ENCODE results near the gene SIRPG. TPM values are rescaled to one million over a fixed set of nuclear protein-coding genes. Genes with fewer than 3 reads are reported as not detected.

The SIRPG gene
- total and polyA plus RNA-seq, 2 of the 13 experiments (the other 11 are each of a cell fraction or from before 2014, with no cell fraction given): not detected

GRCh38 chr20:1686151-1686748 lies 28.7 kb upstream of the SIRPG start:
- Histone ChIP-seq H4K20me1 (ENCODE audit: insufficient read depth, low read length) (no peaks in the 10 kb centered on the region), H3K27ac (ENCODE audit: extremely low read length, insufficient read depth, low read length) (no peak overlapping the region), H3K9ac (ENCODE audit: insufficient read depth, low read depth, low read length) (no peak overlapping the region), H3K9me3 (ENCODE audit: low read length) (peaks cover 13% of the 10 kb centered on the region; the same call in 1 of the 2 replicates), H3K4me1 (ENCODE audit: insufficient read depth, low read length) (no peaks in the 10 kb centered on the region), H3K36me3 (replicated peaks in 1 of 2; ENCODE audit: control insufficient read depth in 1 of 2, insufficient read depth in 2 of 2, low read length in 2 of 2) (no peaks in the 10 kb centered on the region), H3K4me2 (ENCODE audit: low read depth, low read length) (no peak overlapping the region), H3K27me3 (ENCODE audit: control insufficient read depth in 1 of 2, insufficient read depth in 2 of 2, low read length in 2 of 2) (peaks cover 0 to 11% of the 10 kb centered on the region in 2 experiments; a peak in 1 of 5 replicates), H2AFZ (ENCODE audit: low read length) (no peak overlapping the region), H3K4me3 (replicated peaks in 1 of 3; ENCODE audit: insufficient read depth in 1 of 3, low read depth in 2 of 3, low read length in 3 of 3) (no peak overlapping the region), H3K79me2 (ENCODE audit: insufficient read depth, low read length) (no peaks in the 10 kb centered on the region)
- no peak for ATAC-seq
- WGBS (ENCODE audit: low lambda C conversion rate): 10% methylated on average over 3 of the region's 3 CpGs
- no peak for FAIRE-seq
- no TSS peak for BruUV-seq (replicated peaks)
- intact Hi-C loops (cut with micrococcal nuclease; ENCODE audit: unreplicated experiment): no loop called here
- ChIA-PET CTCF (ENCODE audit: low intra/inter-chr PET ratio, low total read pairs) (no interaction called here), POLR2A (no interaction called here)
- in situ Hi-C loops (cut with HindIII; ENCODE audit: extremely low pct_ligation_motif_present, low pct_unique_long_range_greater_than_20kb): no loop called here
- no peak for DNase-seq (ENCODE audit: low spot score)
- no peak for TF ChIP-seq NFYB (CRISPR knock-in tag; IDR thresholded peaks at IDR 0.05)
- no peak for TF ChIP-seq ZBTB7A (CRISPR knock-in tag; IDR thresholded peaks at IDR 0.05)
- no peak for TF ChIP-seq CBX1 (IDR thresholded peaks at IDR 0.05; ENCODE audit: low read depth)
- TF ChIP-seq ZFY (CRISPR knock-in tag; IDR thresholded peaks at IDR 0.05): no peak
- no peak for TF ChIP-seq ZNF556 (CRISPR knock-in tag; IDR thresholded peaks at IDR 0.05; ENCODE audit: borderline replicate concordance)
- TF ChIP-seq PREB (CRISPR knock-in tag; IDR thresholded peaks at IDR 0.05): no peak
- no peak for TF ChIP-seq ZBTB10 (CRISPR knock-in tag; IDR thresholded peaks at IDR 0.05; ENCODE audit: borderline replicate concordance)
- TF ChIP-seq MAZ (IDR thresholded peaks at IDR 0.05; ENCODE audit: borderline replicate concordance, low read depth, low read length): no peak
- no peak for TF ChIP-seq MAZ (CRISPR knock-in tag; IDR thresholded peaks at IDR 0.05; ENCODE audit: low read depth)
- no peak for TF ChIP-seq BRCA1 (CRISPR knock-in tag; IDR thresholded peaks at IDR 0.05)
- TF ChIP-seq ZSCAN22 (CRISPR knock-in tag; IDR thresholded peaks at IDR 0.05): no peak
- TF ChIP-seq BRF2 (CRISPR knock-in tag; IDR thresholded peaks at IDR 0.05): no peak
- no peak for TF ChIP-seq ARID3A (IDR thresholded peaks at IDR 0.05; ENCODE audit: low read depth, low read length)
- no peak for TF ChIP-seq ZNF510 (CRISPR knock-in tag; IDR thresholded peaks at IDR 0.05; ENCODE audit: low read depth)
- TF ChIP-seq FIP1L1 (IDR thresholded peaks at IDR 0.05; ENCODE audit: borderline replicate concordance, insufficient read depth, low read depth, low read length): no peak
- no peak for TF ChIP-seq ZNF589 (CRISPR knock-in tag; conservative IDR thresholded peaks at IDR 0.05)
- TF ChIP-seq ZNF3 (CRISPR knock-in tag; IDR thresholded peaks at IDR 0.05): no peak
